ENCODE results near the gene EGR1. TPM values are rescaled to one million over a fixed set of nuclear protein-coding genes. Genes with fewer than 3 reads are reported as not detected.
"Not testable (repeated sequence)": the region's sequence is repeated elsewhere in the genome, so short reads cannot be mapped to it uniquely, and the experiment has no call there.

EGR1 gene
- total RNA-seq, 3 donors from 2014 or later = 11.8 to 61.0 (median 18.4) TPM

DNA sequence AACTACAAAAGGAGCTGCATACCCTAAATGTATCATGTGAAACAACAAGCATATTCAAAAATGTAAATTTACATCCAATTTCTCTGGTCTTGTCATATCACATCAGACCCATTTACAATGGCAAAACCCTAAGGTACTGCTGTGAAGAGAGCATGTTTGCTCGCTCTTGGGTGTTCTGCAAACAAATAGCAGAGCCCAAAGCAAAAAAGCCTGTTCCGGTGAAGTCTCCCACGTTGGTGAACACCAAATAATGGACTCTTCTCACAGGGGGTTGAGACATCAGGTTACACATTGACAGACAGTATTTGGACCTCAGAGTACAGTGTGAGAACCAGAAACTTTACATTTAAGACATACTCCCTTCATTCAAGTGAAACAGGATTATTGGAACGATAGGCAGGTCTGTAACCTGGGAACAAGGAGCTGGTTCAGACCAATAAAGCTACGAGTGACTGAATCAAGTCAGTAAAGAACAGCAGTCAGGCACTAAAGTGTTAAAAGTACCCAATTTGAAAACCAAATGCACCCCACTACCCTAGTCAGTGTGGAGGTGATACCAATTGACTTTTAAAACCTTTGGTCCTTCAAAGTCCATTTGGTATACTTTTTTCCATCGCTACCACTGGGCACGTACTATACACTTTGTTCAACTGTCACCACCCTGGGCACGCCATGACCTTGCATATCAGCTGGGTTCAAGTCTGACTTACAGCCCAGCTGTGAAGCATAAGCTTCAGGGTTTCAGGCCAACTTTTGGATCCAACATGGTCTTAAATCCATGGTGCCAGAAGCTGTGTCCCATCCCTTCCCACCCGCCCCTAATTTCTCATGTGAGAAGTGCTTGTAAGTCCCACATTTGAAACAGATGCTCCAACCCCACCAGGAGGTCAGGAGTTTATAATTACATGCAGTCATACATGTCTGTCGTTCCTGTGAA, 41.4 kb downstream of the EGR1 start:
- Histone ChIP-seq H3K27me3 (no peaks in the 10 kb centered on the region), H3K4me3 (no peak overlapping the region), H3K4me1 (peaks cover 0 to 3% of the 10 kb centered on the region in 2 donors), H3K27ac (no peak overlapping the region), H3K36me3 (no peaks in the 10 kb centered on the region), H3K9me3 (no peaks in the 10 kb centered on the region)
- intact Hi-C loops (cut with DNase I; ENCODE audit: low total_unique reads) = no loop called here
- TF ChIP-seq, protein P1, sequence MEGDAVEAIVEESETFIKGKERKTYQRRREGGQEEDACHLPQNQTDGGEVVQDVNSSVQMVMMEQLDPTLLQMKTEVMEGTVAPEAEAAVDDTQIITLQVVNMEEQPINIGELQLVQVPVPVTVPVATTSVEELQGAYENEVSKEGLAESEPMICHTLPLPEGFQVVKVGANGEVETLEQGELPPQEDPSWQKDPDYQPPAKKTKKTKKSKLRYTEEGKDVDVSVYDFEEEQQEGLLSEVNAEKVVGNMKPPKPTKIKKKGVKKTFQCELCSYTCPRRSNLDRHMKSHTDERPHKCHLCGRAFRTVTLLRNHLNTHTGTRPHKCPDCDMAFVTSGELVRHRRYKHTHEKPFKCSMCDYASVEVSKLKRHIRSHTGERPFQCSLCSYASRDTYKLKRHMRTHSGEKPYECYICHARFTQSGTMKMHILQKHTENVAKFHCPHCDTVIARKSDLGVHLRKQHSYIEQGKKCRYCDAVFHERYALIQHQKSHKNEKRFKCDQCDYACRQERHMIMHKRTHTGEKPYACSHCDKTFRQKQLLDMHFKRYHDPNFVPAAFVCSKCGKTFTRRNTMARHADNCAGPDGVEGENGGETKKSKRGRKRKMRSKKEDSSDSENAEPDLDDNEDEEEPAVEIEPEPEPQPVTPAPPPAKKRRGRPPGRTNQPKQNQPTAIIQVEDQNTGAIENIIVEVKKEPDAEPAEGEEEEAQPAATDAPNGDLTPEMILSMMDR (IDR thresholded peaks at IDR 0.05) = no peak
- TF ChIP-seq POLR2A (IDR thresholded peaks at IDR 0.05) = no peak
- TF ChIP-seq POLR2AphosphoS5 (IDR thresholded peaks at IDR 0.05) = no peak
- no peak for DNase-seq (ENCODE audit: low spot score in 2 of 2)

DNA sequence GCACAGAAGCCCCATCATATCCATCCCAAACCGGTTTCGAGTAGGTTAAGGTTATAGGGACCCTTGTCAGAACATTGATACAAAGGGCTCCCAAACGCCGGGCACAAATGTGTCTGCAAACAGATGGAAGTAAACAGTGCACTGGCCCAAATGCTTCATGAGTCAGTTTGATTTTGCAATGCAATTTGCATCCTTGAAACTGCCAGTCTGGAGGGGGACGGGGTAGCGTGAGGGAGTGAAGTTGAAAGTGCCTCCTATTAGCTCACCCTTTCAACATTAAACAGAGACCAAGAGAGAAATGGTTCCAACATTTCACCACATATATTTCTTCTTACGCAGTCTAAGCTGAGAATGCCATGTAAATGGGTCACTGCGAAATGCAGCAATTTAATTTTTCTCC, 42.2 kb downstream of the EGR1 start:
- DNase-seq (ENCODE audit: low spot score in 2 of 2); intact Hi-C loops (cut with DNase I; ENCODE audit: low total_unique reads); H3K4me1 ChIP-seq; H3K9me3 ChIP-seq; H3K27me3 ChIP-seq; H3K36me3 ChIP-seq; H3K4me3 ChIP-seq; H3K27ac ChIP-seq: not testable (repeated sequence)

DNA sequence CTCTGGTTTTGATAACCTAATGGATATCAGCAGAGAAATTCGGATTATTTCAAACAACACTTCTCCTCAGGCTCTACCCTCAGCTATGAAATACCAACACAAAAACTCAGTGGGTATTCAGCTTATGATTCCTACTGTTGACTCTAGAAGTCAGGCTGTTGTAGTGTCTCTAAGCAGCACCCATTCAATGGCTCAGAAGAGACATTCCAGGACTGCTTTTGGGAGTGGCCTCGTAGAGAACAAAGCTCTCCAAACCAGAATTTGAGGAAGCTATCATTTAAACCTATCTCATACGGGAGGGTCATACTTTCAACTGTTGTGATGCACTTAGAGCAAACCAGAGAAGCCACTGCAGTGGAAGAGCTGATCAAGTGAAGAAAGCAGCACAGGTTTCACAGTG, 43.7 kb downstream of the EGR1 start:
- H3K9me3 ChIP-seq = no peaks in the 10 kb centered on the region
- intact Hi-C loops (cut with DNase I; ENCODE audit: low total_unique reads) = no loop called here
- no peak overlapping the region for H3K4me3 ChIP-seq
- no peak overlapping the region for H3K27ac ChIP-seq
- H3K27me3 ChIP-seq = no peaks in the 10 kb centered on the region
- peaks cover 0 to 3% of the 10 kb centered on the region in 2 donors for H3K4me1 ChIP-seq
- TF ChIP-seq POLR2A (IDR thresholded peaks at IDR 0.05) (no peak), POLR2AphosphoS5 (IDR thresholded peaks at IDR 0.05) (no peak)
- TF ChIP-seq, protein P1 (IDR thresholded peaks at IDR 0.05) = no peak
- DNase-seq (ENCODE audit: low spot score in 2 of 2) = no peak
- H3K36me3 ChIP-seq = peaks cover 4% of the 10 kb centered on the region

DNA sequence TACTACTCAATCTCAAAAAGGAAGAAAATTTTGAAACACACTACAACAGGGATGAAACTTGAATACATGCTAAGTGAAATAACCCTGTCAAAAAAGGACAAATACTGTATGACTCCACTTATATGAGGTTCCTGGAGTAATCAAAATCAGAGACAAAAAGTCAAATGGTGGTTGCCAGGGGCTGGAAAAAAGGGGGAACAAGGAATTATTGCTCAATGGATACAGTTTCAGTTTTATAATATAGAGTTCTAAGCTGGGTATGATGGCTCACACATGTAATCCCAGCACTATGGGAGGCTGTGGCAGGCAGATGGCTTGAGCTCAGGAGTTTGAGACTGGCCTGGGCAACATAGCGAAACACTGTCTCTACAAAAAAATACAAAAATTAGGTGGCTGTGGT, 48.7 kb downstream of the EGR1 start:
- no peaks in the 10 kb centered on the region for H3K9me3 ChIP-seq
- TF ChIP-seq POLR2A (IDR thresholded peaks at IDR 0.05) (no peak), POLR2AphosphoS5 (IDR thresholded peaks at IDR 0.05) (no peak)
- TF ChIP-seq, protein P1 (IDR thresholded peaks at IDR 0.05) = no peak

DNA sequence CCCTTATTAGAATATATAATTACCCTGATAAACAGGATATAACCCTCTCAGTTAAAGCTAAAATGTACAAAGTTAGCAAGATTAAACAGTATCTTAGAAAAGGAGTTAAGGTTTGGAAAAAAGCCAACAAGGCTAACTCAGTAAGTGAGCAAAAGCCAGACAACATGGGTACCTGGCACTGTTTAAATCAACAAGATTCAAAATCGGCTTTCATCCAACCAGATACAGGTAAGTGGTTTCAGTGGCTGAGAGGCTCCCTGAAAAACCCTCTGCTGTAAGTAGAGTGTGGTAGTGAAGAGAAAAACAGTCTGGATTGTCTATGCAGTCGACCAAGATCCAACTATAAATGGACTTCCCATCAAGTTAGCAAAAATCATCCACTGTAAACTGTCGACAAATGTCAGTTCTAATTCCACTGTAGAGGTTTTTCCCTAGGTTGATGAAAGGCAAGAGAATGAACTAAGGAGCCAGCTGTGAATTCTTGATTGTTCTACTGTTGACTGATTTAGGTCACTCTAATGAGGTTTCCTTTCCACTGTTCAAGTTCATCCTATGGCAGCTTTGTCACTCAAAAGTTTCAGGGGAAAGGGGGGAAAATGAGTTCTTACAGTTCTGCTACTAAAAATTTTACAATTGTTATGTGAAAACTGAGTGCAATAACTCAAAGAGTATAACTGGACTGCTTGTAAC, 50.4 kb downstream of the EGR1 start:
- TF ChIP-seq POLR2AphosphoS5 (IDR thresholded peaks at IDR 0.05) = no peak
- TF ChIP-seq, protein P1 (IDR thresholded peaks at IDR 0.05) = no peak
- no peak for TF ChIP-seq POLR2A (IDR thresholded peaks at IDR 0.05)
- H3K4me1 ChIP-seq = no peaks in the 10 kb centered on the region
- DNase-seq (ENCODE audit: low spot score in 2 of 2) = no peak
- H3K27ac ChIP-seq = no peak overlapping the region
- no peak overlapping the region for H3K4me3 ChIP-seq
- H3K36me3 ChIP-seq = peaks cover 4% of the 10 kb centered on the region
- intact Hi-C loops (cut with DNase I; ENCODE audit: low total_unique reads) = loop anchor here (10.0 kb wide), 1 partner anchor 1789 kb away; the partner anchor contains the start of gene PFDN1
- H3K27me3 ChIP-seq = no peaks in the 10 kb centered on the region
- H3K9me3 ChIP-seq = no peaks in the 10 kb centered on the region

More for the DNA sequence above, 48.7 kb downstream of the EGR1 start:
- intact Hi-C loops (cut with DNase I; ENCODE audit: low total_unique reads) = loop anchor here (10.0 kb wide), 1 partner anchor 1791 kb away; the partner anchor contains the start of gene PFDN1
- Histone ChIP-seq H3K27ac (no peak overlapping the region), H3K36me3 (peaks cover 4% of the 10 kb centered on the region), H3K4me1 (no peaks in the 10 kb centered on the region), H3K27me3 (no peaks in the 10 kb centered on the region), H3K4me3 (no peak overlapping the region)
- no peak for DNase-seq (ENCODE audit: low spot score in 2 of 2)
